HUES48 (cell line): ENCODE results near the gene TBXAS1.

Experiments used
- H3K27ac ChIP-seq: one replicate; pipeline ENCODE4 v1.7.0; 2013; ENCODE audit warnings: low read depth, low read length, inconsistent platforms
- H3K27me3 ChIP-seq: 2 replicates; pipeline ENCODE4 v1.6.1; 2013; ENCODE audit warnings: mild to moderate bottlenecking, low read length; ENCODE audit not compliant: control insufficient read depth, insufficient read depth
- H3K36me3 ChIP-seq: 2 replicates; pipeline ENCODE4 v1.6.1; 2013; ENCODE audit warnings: low read length; ENCODE audit not compliant: control insufficient read depth, insufficient read depth
- H3K4me1 ChIP-seq: 2 replicates; pipeline ENCODE4 v1.6.1; 2013; ENCODE audit warnings: mild to moderate bottlenecking, low read length; ENCODE audit not compliant: control insufficient read depth, insufficient read depth
- H3K4me3 ChIP-seq: 2 replicates; pipeline ENCODE4 v1.5.1; 2013; ENCODE audit warnings: mild to moderate bottlenecking, low read depth, low read length
- H3K9ac ChIP-seq: 2 replicates; pipeline ENCODE4 v1.6.1; 2013; ENCODE audit warnings: mild to moderate bottlenecking, low read depth, low read length, moderate library complexity
- H3K9me3 ChIP-seq: 2 replicates; pipeline ENCODE4 v1.6.1; 2013; ENCODE audit warnings: low read length; ENCODE audit not compliant: control insufficient read depth, insufficient read depth

The TBXAS1 gene

GRCh38 chr7:139985811-139986210 lies 156.7 kb downstream of the TBXAS1 start:
- Histone ChIP-seq H3K4me3 (no peak overlapping the region), H3K4me1 (peaks cover 6% of the 10 kb centered on the region; the same call in 1 of the 2 replicates), H3K27ac (no peak overlapping the region), H3K36me3 (no peaks in the 10 kb centered on the region), H3K9ac (no peak overlapping the region), H3K9me3 (no peaks in the 10 kb centered on the region), H3K27me3 (no peaks in the 10 kb centered on the region)

DNA sequence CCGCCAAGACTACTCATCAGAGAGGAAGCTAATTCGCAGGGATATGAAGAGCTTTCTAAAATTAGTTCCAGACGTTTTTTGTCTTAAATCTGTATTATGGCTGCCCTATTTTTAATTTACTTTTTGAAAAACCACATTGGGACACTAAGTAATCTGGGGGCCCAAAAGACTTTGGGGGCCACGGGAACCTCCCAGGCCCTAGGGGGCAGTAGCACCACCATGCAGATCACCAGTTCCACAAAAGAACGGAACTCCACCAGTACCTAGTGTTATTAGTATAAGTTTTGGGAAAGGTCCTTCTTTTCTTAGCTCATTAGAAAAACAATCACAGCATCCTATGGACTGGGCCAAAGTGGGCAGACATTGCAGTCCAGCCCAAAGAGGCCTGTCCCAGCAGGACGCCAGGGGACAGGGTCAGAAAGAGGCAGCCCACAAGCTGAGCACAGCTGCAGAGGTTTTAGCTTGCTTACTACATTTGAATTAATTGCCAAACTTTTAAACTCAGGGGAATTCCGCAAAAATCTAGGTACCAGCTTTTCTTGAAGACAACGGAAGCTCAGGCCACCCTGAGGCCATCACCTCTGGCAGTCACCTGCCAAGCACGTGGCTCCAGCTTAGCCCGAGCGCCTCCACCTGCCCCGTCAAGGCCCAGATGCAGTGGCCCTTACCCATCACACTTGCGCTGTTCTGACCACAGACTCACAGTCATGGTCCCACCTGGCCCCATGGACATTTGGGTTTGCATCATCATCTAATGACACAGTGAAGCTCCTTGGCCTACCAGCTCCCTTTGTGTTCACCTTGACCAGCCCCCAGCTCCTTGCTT lies 158.8 kb downstream of the TBXAS1 start:
- no peaks in the 10 kb centered on the region for H3K9me3 ChIP-seq
- no peaks in the 10 kb centered on the region for H3K36me3 ChIP-seq
- no peak overlapping the region for H3K9ac ChIP-seq
- no peak overlapping the region for H3K27ac ChIP-seq
- no peak overlapping the region for H3K4me3 ChIP-seq
- H3K27me3 ChIP-seq: no peaks in the 10 kb centered on the region
- peaks cover 4% of the 10 kb centered on the region; the same call in 1 of the 2 replicates for H3K4me1 ChIP-seq

DNA sequence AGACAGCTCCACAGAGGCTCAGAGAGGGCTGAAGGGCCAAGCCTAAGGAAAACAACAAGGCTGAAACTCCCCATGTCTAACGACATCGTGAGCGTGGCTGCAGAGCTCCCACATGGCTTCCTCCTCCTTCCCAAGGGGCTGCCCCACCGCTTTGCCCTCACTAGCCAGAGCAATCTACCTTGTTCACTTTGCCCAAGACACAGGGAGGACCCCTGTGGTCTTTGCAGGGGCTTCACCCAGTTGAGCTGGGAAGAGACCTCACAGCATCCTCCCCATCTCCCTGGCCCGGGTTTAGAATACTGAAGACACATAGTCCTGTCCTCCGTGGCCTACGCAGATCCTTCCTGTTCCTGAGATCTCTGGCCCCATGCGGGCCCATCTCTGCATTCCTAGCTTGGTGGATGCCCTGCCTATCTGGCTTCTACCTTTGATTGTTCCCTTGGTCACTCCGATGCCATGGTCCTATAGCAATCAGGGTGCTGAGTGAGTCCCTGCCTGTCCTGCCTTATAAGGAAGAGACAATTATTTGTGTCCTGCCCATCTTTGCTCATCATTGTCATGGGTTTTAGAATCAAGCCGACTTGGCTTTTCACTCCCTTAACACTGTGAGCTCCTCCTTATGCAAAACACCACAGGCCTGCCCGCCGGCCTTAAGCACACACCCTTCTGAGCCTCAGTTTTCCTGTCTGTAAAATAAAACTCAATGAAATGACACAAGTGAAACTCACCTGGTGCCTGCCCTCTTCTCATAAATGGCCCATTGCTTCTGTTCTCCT lies 160.5 kb downstream of the TBXAS1 start:
- Histone ChIP-seq H3K4me3 (no peak overlapping the region), H3K4me1 (peaks cover 4% of the 10 kb centered on the region; the same call in 1 of the 2 replicates), H3K9ac (no peak overlapping the region)

DNA sequence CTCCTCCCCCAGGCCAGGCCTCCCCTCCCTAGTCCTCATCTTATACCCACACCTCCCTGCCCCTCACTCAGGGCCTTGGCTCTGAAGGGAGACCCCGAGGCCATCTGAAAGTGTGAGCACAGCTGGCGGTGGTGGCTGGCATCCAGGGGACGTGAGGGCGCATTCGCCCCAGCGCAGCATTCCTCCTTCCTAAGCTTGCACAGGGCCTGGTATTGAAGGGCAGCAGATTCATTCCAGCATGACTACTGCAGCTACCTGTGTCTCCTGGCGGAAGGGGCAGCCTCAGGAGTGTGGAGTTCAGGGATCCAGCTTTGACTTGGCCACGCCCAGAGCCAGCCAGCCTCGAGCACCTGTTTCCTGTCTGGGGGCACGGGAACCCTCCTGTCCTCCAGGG lies 161.1 kb downstream of the TBXAS1 start:
- no peak overlapping the region for H3K27ac ChIP-seq
- H3K4me1 ChIP-seq: peaks cover 4% of the 10 kb centered on the region; the same call in 1 of the 2 replicates
- H3K27me3 ChIP-seq: no peaks in the 10 kb centered on the region
- no peak overlapping the region for H3K4me3 ChIP-seq
- H3K9ac ChIP-seq: no peak overlapping the region
- H3K36me3 ChIP-seq: no peaks in the 10 kb centered on the region
- no peaks in the 10 kb centered on the region for H3K9me3 ChIP-seq

More for the DNA sequence above, 160.5 kb downstream of the TBXAS1 start:
- H3K36me3 ChIP-seq: no peaks in the 10 kb centered on the region
- no peaks in the 10 kb centered on the region for H3K27me3 ChIP-seq
- no peaks in the 10 kb centered on the region for H3K9me3 ChIP-seq
- no peak overlapping the region for H3K27ac ChIP-seq

- Histone ChIP-seq H3K4me1 (peaks cover 4% of the 10 kb centered on the region; the same call in 1 of the 2 replicates), H3K27ac (no peak overlapping the region)
Observed at GRCh38 chr7:139990571-139991268, 161.7 kb downstream of the TBXAS1 start.

DNA sequence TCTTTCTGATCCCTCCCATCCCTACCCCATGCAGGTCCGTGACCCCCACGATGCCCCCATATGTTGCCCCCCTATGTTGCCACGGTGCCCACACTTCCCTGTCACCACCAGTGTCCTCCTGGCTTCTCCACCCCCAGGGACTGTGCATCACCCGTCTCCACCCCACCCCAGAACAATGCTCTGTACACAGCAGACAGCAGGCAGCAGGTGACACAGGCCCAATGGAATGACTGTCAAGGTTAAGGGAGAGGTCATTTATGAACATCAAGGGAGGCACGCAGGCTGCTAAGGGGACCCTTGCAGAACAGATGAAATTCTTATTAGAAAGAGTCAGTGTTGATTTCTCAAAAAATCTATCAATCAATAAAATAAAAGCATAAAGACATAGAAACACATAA lies 162.2 kb downstream of the TBXAS1 start:
- no peaks in the 10 kb centered on the region for H3K27me3 ChIP-seq
- H3K4me3 ChIP-seq: no peak overlapping the region
- no peak overlapping the region for H3K9ac ChIP-seq
- H3K4me1 ChIP-seq: peaks cover 4% of the 10 kb centered on the region; the same call in 1 of the 2 replicates
- H3K9me3 ChIP-seq: no peaks in the 10 kb centered on the region
- H3K27ac ChIP-seq: no peak overlapping the region
- H3K36me3 ChIP-seq: no peaks in the 10 kb centered on the region

More at GRCh38 chr7:139990571-139991268, 161.7 kb downstream of the TBXAS1 start:
- H3K4me3 ChIP-seq: no peak overlapping the region
- no peak overlapping the region for H3K9ac ChIP-seq
- H3K9me3 ChIP-seq: no peaks in the 10 kb centered on the region
- no peaks in the 10 kb centered on the region for H3K27me3 ChIP-seq
- H3K36me3 ChIP-seq: no peaks in the 10 kb centered on the region

DNA sequence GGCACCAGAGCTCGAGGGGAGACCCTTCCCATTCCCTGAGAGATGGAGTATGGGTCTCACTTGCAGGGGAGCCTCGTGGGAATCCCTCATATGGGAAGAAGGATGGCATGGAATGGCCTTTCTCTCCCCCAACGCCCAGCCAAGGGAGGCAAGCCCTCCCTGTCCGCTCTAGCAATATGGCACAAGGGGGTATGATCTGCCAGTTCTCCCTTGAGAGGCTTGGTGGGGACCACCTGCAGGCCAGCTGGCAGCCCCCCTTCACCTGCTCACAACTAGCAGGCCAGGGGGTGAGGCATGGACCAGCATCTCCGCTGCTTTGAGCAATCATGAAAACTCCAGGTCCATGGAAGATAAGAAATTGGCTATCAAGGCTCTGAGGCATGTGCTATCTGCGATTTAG lies 162.8 kb downstream of the TBXAS1 start:
- Histone ChIP-seq H3K9me3 (no peaks in the 10 kb centered on the region), H3K4me1 (peaks cover 4% of the 10 kb centered on the region; the same call in 1 of the 2 replicates), H3K4me3 (no peak overlapping the region), H3K27me3 (no peaks in the 10 kb centered on the region), H3K36me3 (no peaks in the 10 kb centered on the region), H3K27ac (no peak overlapping the region), H3K9ac (no peak overlapping the region)

DNA sequence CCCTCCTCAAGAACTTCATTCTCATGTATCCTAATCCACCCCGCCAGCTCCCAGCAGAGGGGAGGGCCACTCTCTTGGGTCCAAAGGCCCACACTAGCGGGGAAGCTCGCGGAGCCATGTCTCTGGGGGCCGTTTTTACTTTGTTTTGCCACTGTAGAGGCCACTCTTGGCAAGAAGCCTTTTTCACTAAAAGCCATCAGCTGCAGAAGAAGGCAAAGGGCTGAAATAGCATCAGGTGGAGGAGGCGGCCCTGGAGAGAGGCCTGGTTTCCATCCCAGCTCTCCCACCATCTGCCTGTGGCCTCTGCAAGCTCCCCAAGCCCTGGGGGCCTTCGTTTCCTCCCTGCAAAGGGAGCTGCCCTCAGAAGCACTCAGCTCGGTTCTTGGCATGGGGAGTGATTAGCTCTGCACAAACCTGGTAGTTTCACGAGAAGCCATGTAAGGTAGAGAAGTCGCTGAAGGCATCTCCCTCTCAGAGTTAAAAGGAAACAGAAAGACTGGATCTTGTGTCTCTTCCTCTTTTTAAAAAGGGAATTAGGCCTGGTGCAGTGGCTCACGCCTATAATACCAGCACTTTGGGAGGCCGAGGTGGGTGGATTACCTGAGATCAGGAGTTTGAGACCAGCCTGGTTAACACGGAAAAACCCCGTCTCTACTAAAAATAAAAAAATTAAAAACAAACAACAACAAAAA lies 163.4 kb downstream of the TBXAS1 start:
- no peaks in the 10 kb centered on the region for H3K9me3 ChIP-seq
- peaks cover 4% of the 10 kb centered on the region; the same call in 1 of the 2 replicates for H3K4me1 ChIP-seq
- H3K36me3 ChIP-seq: no peaks in the 10 kb centered on the region
- H3K4me3 ChIP-seq: no peak overlapping the region
- no peak overlapping the region for H3K27ac ChIP-seq
- no peaks in the 10 kb centered on the region for H3K27me3 ChIP-seq
- no peak overlapping the region for H3K9ac ChIP-seq

- no peaks in the 10 kb centered on the region for H3K9me3 ChIP-seq
- H3K27me3 ChIP-seq: no peaks in the 10 kb centered on the region
- peaks cover 4% of the 10 kb centered on the region; the same call in 1 of the 2 replicates for H3K4me1 ChIP-seq
- H3K27ac ChIP-seq: no peak overlapping the region
- no peak overlapping the region for H3K4me3 ChIP-seq
- H3K9ac ChIP-seq: no peak overlapping the region
- H3K36me3 ChIP-seq: no peaks in the 10 kb centered on the region
Observed at GRCh38 chr7:139993169-139993568, 164.1 kb downstream of the TBXAS1 start.

GRCh38 chr7:139993592-139993991 lies 164.5 kb downstream of the TBXAS1 start:
- Histone ChIP-seq H3K4me3 (no peak overlapping the region), H3K9ac (no peak overlapping the region), H3K36me3 (no peaks in the 10 kb centered on the region), H3K4me1 (peaks cover 4% of the 10 kb centered on the region; the same call in 1 of the 2 replicates), H3K27ac (no peak overlapping the region), H3K9me3 (no peaks in the 10 kb centered on the region), H3K27me3 (no peaks in the 10 kb centered on the region)
